Measurements from ENCODE around the gene APLP2. TPM values are rescaled to one million over a fixed set of nuclear protein-coding genes. Genes with fewer than 3 reads are reported as not detected.

The APLP2 gene
- polyA plus RNA-seq, 3 donors: 486 to 622 (median 591) TPM

DNA sequence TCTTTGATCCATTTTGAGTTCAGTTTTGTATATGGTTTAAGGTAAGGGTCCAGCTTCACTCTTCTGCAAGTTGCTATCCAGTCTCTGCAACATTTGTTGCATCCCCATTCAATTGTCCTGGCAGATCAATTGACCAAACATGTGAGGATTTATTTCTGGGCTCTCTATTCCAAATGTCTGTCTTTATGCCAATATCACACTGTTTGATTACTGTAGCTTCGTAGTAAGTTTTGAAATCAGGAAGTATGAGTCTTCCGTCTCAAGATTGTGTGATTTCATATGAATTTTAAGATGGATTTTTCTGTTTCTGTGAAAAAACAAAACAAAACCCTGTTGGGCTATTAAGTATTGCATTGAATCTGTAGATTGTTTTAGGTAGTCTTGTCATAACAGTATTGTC, 17.0 kb downstream of the APLP2 start:
- Mint-ChIP-seq H3K36me3 (peaks cover 28 to 42% of the 10 kb centered on the region in 2 donors), H3K27me3 (ENCODE audit: low read depth in 3 of 3) (peaks cover 0 to 1% (median 0%) of the 10 kb centered on the region in 3 donors), H3K4me3 (peak overlapping the region; percentile 53 to 56), H3K27ac (peak overlapping the region; percentile 83 to 91 (median 88)), H3K4me1 (peaks cover 65% of the 10 kb centered on the region), H3K9me3 (peaks cover 0 to 2% (median 0%) of the 10 kb centered on the region in 7 donors)
- Histone ChIP-seq H3K27me3 (ENCODE audit: control insufficient read depth in 2 of 2, insufficient read depth in 2 of 2, low read length in 2 of 2) (no peaks in the 10 kb centered on the region), H4K20me1 (ENCODE audit: insufficient read depth, low read length) (peaks cover 84% of the 10 kb centered on the region), H3K9me3 (replicated peaks in 1 of 2; ENCODE audit: control insufficient read depth in 1 of 2, insufficient read depth in 1 of 2, low read length in 2 of 2) (no peaks in the 10 kb centered on the region), H3K9ac (ENCODE audit: insufficient read depth, low read length, poor library complexity, severe bottlenecking) (no peak overlapping the region), H3K4me3 (replicated peaks in 1 of 3; ENCODE audit: low read depth in 2 of 3, low read length in 3 of 3) (peak overlapping the region in 1 of 3 experiments; percentile 59), H3K36me3 (replicated peaks in 1 of 2; ENCODE audit: control insufficient read depth in 1 of 2, insufficient read depth in 2 of 2, low read length in 2 of 2) (peaks cover 2 to 21% of the 10 kb centered on the region in 2 donors), H3K4me2 (replicated peaks; ENCODE audit: extremely low read depth, low read length, poor library complexity, severe bottlenecking) (peak overlapping the region; percentile 53), H3K79me2 (ENCODE audit: insufficient read depth, low read length) (peaks cover 85% of the 10 kb centered on the region), H2AFZ (ENCODE audit: insufficient read depth, low read depth, low read length, poor library complexity, severe bottlenecking) (no peak overlapping the region), H3K27ac (ENCODE audit: low read depth in 1 of 2, low read length in 2 of 2) (peak overlapping the region in 1 of 2 donors; percentile 81), H3K4me1 (ENCODE audit: control insufficient read depth in 1 of 2, insufficient read depth in 2 of 2, low read length in 2 of 2) (peaks cover 51 to 77% of the 10 kb centered on the region in 2 donors)
- no CpG with 5 or more reads among the region's 2 CpGs for WGBS (ENCODE audit: insufficient coverage)
- intact Hi-C loops (cut with micrococcal nuclease): loop anchor here in 1 of 2 donors (5.0 kb wide), 1 partner anchor 36 kb away; no protein-coding TSS in a partner anchor
- TF ChIP-seq, protein P1, sequence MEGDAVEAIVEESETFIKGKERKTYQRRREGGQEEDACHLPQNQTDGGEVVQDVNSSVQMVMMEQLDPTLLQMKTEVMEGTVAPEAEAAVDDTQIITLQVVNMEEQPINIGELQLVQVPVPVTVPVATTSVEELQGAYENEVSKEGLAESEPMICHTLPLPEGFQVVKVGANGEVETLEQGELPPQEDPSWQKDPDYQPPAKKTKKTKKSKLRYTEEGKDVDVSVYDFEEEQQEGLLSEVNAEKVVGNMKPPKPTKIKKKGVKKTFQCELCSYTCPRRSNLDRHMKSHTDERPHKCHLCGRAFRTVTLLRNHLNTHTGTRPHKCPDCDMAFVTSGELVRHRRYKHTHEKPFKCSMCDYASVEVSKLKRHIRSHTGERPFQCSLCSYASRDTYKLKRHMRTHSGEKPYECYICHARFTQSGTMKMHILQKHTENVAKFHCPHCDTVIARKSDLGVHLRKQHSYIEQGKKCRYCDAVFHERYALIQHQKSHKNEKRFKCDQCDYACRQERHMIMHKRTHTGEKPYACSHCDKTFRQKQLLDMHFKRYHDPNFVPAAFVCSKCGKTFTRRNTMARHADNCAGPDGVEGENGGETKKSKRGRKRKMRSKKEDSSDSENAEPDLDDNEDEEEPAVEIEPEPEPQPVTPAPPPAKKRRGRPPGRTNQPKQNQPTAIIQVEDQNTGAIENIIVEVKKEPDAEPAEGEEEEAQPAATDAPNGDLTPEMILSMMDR (IDR thresholded peaks at IDR 0.05): no peak
- peak in 1 of 3 donors; percentile 43 for DNase-seq

DNA sequence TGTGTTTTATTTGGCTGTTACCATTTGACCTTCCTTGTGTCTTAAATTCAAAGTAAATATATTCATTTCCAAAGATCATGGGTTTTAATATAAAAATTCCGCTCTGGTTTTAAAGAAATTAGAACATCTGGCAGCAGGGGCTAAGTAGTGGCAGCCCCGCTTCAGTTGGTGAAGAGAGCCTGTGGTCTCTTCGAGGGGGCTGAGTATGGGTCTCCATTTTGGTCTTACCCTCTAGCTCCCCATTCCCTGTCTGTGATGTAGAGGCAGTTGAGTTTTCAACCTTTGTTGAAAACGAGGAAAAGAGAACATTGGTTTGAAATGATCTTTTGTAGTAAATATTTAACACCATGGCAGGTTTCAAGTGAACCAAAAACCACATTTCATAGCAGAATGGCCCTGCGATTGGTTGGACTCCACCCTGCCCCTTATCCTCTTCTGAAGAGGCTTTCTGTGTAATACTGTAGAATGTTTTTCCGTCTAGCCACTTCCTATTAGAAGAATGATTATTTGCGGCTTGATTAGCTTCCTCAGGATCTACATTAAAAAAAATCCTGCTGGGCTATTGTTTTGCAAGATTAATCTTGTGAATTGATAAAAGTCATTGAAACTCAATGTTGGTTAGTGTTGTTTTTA, 17.7 kb downstream of the APLP2 start:
- Histone ChIP-seq H3K4me3 (replicated peaks in 1 of 3; ENCODE audit: low read depth in 2 of 3, low read length in 3 of 3) (peak overlapping the region in 1 of 3 experiments; percentile 59), H3K9me3 (replicated peaks in 1 of 2; ENCODE audit: control insufficient read depth in 1 of 2, insufficient read depth in 1 of 2, low read length in 2 of 2) (no peaks in the 10 kb centered on the region), H3K9ac (ENCODE audit: insufficient read depth, low read length, poor library complexity, severe bottlenecking) (no peak overlapping the region), H2AFZ (ENCODE audit: insufficient read depth, low read depth, low read length, poor library complexity, severe bottlenecking) (no peak overlapping the region), H3K4me2 (replicated peaks; ENCODE audit: extremely low read depth, low read length, poor library complexity, severe bottlenecking) (peak overlapping the region; percentile 53), H3K4me1 (ENCODE audit: control insufficient read depth in 1 of 2, insufficient read depth in 2 of 2, low read length in 2 of 2) (peaks cover 51 to 73% of the 10 kb centered on the region in 2 donors), H4K20me1 (ENCODE audit: insufficient read depth, low read length) (peaks cover 78% of the 10 kb centered on the region), H3K27me3 (ENCODE audit: control insufficient read depth in 2 of 2, insufficient read depth in 2 of 2, low read length in 2 of 2) (no peaks in the 10 kb centered on the region), H3K79me2 (ENCODE audit: insufficient read depth, low read length) (peaks cover 78% of the 10 kb centered on the region), H3K27ac (ENCODE audit: low read depth in 1 of 2, low read length in 2 of 2) (peak overlapping the region; percentile 46 to 81), H3K36me3 (replicated peaks in 1 of 2; ENCODE audit: control insufficient read depth in 1 of 2, insufficient read depth in 2 of 2, low read length in 2 of 2) (peaks cover under 1 to 14% of the 10 kb centered on the region in 2 donors)
- TF ChIP-seq, protein P1 (IDR thresholded peaks at IDR 0.05): no peak
- Mint-ChIP-seq H3K36me3 (peaks cover 26 to 38% of the 10 kb centered on the region in 2 donors), H3K9me3 (peaks cover 0 to 2% (median 0%) of the 10 kb centered on the region in 7 donors), H3K4me1 (peaks cover 64% of the 10 kb centered on the region), H3K27me3 (ENCODE audit: low read depth in 3 of 3) (peaks cover 0 to 1% (median 0%) of the 10 kb centered on the region in 3 donors), H3K4me3 (peak overlapping the region; percentile 51 to 74), H3K27ac (peak overlapping the region; percentile 81 to 92 (median 87))
- DNase-seq: peak in 1 of 3 donors; percentile 31
- no CpG with 5 or more reads among the region's 7 CpGs for WGBS (ENCODE audit: insufficient coverage)
- intact Hi-C loops (cut with micrococcal nuclease): loop anchor here in 1 of 2 donors (5.0 kb wide), 1 partner anchor 35 kb away; no protein-coding TSS in a partner anchor
